HL-60 (cell line): Measurements from ENCODE around the gene SELENOI.
A peak's percentile ranks its signal among the peaks of the same experiment; 100 is the strongest.

Experiments
- GABPA ChIP-seq: IDR thresholded peaks from 2 replicates; pipeline ENCODE4 v1.6.1; 2012; ENCODE audit warnings: low read depth
- POLR2AphosphoS5 ChIP-seq: IDR thresholded peaks from 2 replicates; pipeline ENCODE4 v1.6.1; 2012; ENCODE audit warnings: low read depth
- SPI1 ChIP-seq: IDR thresholded peaks from 2 replicates; pipeline ENCODE4 v1.6.1; 2012; ENCODE audit warnings: low read depth, mild to moderate bottlenecking, borderline replicate concordance
- TF ChIP-seq, protein P1 (sequence below): IDR thresholded peaks from one replicate; pipeline ENCODE4 v1.5.1; 2011; ENCODE audit warnings: low read length, control low read depth, inconsistent platforms; ENCODE audit not compliant: insufficient read depth
- TF ChIP-seq, protein P2 (sequence below): IDR thresholded peaks from 2 replicates; pipeline ENCODE4 v1.6.1; 2012; ENCODE audit warnings: low read depth; ENCODE audit not compliant: insufficient replicate concordance

DNA sequence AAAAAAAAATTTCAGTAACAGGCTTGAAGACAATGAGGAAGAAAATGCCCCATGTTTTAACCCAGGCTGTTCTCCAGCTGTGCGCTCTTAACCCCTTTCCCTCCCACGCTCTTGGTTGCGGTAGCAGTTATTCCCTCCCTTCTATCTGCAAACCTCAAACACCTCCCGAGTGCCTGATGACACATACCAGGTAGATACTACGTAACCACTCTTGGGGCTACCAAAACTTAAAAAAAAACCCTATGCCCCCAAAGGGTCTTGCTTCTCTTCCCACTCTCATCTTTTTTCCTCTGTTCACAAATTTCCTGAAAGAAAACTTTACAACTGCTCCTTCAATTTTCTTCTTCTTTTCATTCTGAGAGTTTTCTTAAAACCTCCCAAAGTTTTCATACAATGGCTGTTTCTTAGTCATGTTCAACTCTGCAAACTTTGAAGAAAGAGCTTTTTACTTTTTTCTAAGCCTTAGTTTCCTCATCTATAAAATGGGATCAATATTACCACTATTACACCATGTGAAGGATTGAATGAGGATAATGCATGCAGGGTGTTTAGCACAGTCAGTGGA is 50.9 kb downstream of the SELENOI start:
- TF ChIP-seq, protein P1, sequence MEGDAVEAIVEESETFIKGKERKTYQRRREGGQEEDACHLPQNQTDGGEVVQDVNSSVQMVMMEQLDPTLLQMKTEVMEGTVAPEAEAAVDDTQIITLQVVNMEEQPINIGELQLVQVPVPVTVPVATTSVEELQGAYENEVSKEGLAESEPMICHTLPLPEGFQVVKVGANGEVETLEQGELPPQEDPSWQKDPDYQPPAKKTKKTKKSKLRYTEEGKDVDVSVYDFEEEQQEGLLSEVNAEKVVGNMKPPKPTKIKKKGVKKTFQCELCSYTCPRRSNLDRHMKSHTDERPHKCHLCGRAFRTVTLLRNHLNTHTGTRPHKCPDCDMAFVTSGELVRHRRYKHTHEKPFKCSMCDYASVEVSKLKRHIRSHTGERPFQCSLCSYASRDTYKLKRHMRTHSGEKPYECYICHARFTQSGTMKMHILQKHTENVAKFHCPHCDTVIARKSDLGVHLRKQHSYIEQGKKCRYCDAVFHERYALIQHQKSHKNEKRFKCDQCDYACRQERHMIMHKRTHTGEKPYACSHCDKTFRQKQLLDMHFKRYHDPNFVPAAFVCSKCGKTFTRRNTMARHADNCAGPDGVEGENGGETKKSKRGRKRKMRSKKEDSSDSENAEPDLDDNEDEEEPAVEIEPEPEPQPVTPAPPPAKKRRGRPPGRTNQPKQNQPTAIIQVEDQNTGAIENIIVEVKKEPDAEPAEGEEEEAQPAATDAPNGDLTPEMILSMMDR, result no peak
- peak; percentile 90 for TF ChIP-seq POLR2AphosphoS5
- TF ChIP-seq, protein P2, sequence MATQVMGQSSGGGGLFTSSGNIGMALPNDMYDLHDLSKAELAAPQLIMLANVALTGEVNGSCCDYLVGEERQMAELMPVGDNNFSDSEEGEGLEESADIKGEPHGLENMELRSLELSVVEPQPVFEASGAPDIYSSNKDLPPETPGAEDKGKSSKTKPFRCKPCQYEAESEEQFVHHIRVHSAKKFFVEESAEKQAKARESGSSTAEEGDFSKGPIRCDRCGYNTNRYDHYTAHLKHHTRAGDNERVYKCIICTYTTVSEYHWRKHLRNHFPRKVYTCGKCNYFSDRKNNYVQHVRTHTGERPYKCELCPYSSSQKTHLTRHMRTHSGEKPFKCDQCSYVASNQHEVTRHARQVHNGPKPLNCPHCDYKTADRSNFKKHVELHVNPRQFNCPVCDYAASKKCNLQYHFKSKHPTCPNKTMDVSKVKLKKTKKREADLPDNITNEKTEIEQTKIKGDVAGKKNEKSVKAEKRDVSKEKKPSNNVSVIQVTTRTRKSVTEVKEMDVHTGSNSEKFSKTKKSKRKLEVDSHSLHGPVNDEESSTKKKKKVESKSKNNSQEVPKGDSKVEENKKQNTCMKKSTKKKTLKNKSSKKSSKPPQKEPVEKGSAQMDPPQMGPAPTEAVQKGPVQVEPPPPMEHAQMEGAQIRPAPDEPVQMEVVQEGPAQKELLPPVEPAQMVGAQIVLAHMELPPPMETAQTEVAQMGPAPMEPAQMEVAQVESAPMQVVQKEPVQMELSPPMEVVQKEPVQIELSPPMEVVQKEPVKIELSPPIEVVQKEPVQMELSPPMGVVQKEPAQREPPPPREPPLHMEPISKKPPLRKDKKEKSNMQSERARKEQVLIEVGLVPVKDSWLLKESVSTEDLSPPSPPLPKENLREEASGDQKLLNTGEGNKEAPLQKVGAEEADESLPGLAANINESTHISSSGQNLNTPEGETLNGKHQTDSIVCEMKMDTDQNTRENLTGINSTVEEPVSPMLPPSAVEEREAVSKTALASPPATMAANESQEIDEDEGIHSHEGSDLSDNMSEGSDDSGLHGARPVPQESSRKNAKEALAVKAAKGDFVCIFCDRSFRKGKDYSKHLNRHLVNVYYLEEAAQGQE, result no peak
- peak; percentile 18; the same call in 1 of the 2 replicates for TF ChIP-seq GABPA
- no peak for TF ChIP-seq SPI1
